Activated CD4-positive, alpha-beta T cell treated with anti-CD3 and anti-CD28 coated beads, Interleukin-2, Interleukin-6, amounts not matched to agents 100 ng/mL and 50 ng/mL, durations not matched to agents 16 hours and 8 hours (primary cell): ENCODE measurements around the gene COLQ.
"Not testable (repeated sequence)": the region's sequence is repeated elsewhere in the genome, so short reads cannot be mapped to it uniquely, and the experiment has no call there.

Experiments
- DNase-seq: peaks from one replicate; pipeline ENCODE4 v3.0.0-alpha.2; 2020

Gene COLQ

GRCh38 chr3:15488002-15488401, 33.5 kb downstream of the COLQ start:
- no peak for DNase-seq

GRCh38 chr3:15486979-15487378, 34.5 kb downstream of the COLQ start:
- no peak for DNase-seq

- no peak for DNase-seq
Observed at GRCh38 chr3:15486020-15486419, 35.5 kb downstream of the COLQ start.

- not testable (repeated sequence) for DNase-seq
Observed at GRCh38 chr3:15484551-15484950, 37.0 kb downstream of the COLQ start.

GRCh38 chr3:15479400-15480224, 41.9 kb downstream of the COLQ start:
- DNase-seq: no peak

GRCh38 chr3:15478640-15478979, 42.9 kb downstream of the COLQ start:
- no peak for DNase-seq

- no peak for DNase-seq
Observed at GRCh38 chr3:15477951-15478639, 43.4 kb downstream of the COLQ start.

- DNase-seq: no peak
Observed at GRCh38 chr3:15476378-15476777, 45.1 kb downstream of the COLQ start.

- DNase-seq: no peak
Observed at GRCh38 chr3:15475161-15475560, 46.3 kb downstream of the COLQ start.

- no peak for DNase-seq
Observed at GRCh38 chr3:15471861-15472260, 49.6 kb downstream of the COLQ start.

GRCh38 chr3:15470849-15471248, 50.7 kb downstream of the COLQ start:
- DNase-seq: no peak

GRCh38 chr3:15470261-15470660, 51.2 kb downstream of the COLQ start:
- no peak for DNase-seq

GRCh38 chr3:15467227-15468181, 54.0 kb downstream of the COLQ start:
- DNase-seq: no peak

GRCh38 chr3:15465876-15466585, 55.5 kb downstream of the COLQ start:
- no peak for DNase-seq

GRCh38 chr3:15462451-15462850, 59.1 kb downstream of the COLQ start:
- no peak for DNase-seq

GRCh38 chr3:15460891-15461531, 60.5 kb downstream of the COLQ start:
- peak; percentile 19 for DNase-seq

GRCh38 chr3:15458212-15458780, 63.2 kb downstream of the COLQ start:
- DNase-seq: no peak

- not testable (repeated sequence) for DNase-seq
Observed at GRCh38 chr3:15456915-15457314, 64.6 kb downstream of the COLQ start.

- DNase-seq: no peak
Observed at GRCh38 chr3:15456321-15456720, 65.2 kb downstream of the COLQ start.

GRCh38 chr3:15455756-15456155, 65.8 kb downstream of the COLQ start:
- no peak for DNase-seq

GRCh38 chr3:15454965-15455364, 66.5 kb downstream of the COLQ start:
- DNase-seq: no peak
